OCI-LY7 (cell line): ENCODE measurements around the gene TRAM2. TPM values are rescaled to one million over a fixed set of nuclear protein-coding genes. Genes with fewer than 3 reads are reported as not detected.
A peak's percentile ranks its signal among the peaks of the same experiment; 100 is the strongest.

Source experiments
- BruUV-seq: library from RNA; stranded (reverse); fragments of 400-500 nt; replicated peaks from 2 replicates; lab custom pipeline; 2021; lab: Mats Ljungman, UMichigan
- CTCF ChIA-PET: fragments of 300-600 bp; sonication (Branson Sonifier 250); formaldehyde crosslinking; loops from one replicate; lab custom pipeline; 2022; ENCODE audit warnings: antibody characterized with exemption; ENCODE audit not compliant: unreplicated experiment; lab: Charles Lee
- POLR2A ChIA-PET: fragments of 300-600 bp; sonication (Branson Sonifier 250); formaldehyde crosslinking; loops from one replicate; lab custom pipeline; 2022; ENCODE audit warnings: antibody characterized with exemption; lab: Charles Lee
- DNase-seq: peaks from one replicate; pipeline ENCODE4 v3.0.0-alpha.2; 2015; ENCODE audit warnings: low spot score
- H2AFZ ChIP-seq: fragments of 200-600 bp; sonication (generic), shearing (Covaris generic); 2 replicates; pipeline ENCODE4 v1.6.1; 2014; ENCODE audit warnings: mild to moderate bottlenecking, antibody characterized with exemption, low read length, moderate library complexity
- H3K27ac ChIP-seq: fragments of 200-600 bp; sonication (generic); 2 replicates; pipeline ENCODE4 v1.5.1; 2014; ENCODE audit warnings: mixed run types, low read depth, mild to moderate bottlenecking, moderate library complexity, low read length, inconsistent platforms; ENCODE audit not compliant: poor library complexity, severe bottlenecking
- H3K36me3 ChIP-seq: fragments of 200-600 bp; sonication (generic); 2 replicates; pipeline ENCODE4 v1.6.1; 2014; ENCODE audit warnings: mild to moderate bottlenecking, antibody characterized with exemption, low read length, moderate library complexity, mixed read lengths; ENCODE audit not compliant: insufficient read depth
- H3K4me1 ChIP-seq: fragments of 200-600 bp; sonication (generic); 2 replicates; pipeline ENCODE4 v1.5.1; 2014; ENCODE audit warnings: mild to moderate bottlenecking, low read length; ENCODE audit not compliant: insufficient read depth, poor library complexity, severe bottlenecking
- H3K4me2 ChIP-seq: fragments of 200-600 bp; sonication (generic); 2 replicates; pipeline ENCODE4 v1.6.1; 2014; ENCODE audit warnings: mild to moderate bottlenecking, low read length
- H3K4me3 ChIP-seq: fragments of 200-600 bp; sonication (generic); 2 replicates; pipeline ENCODE4 v1.5.1; 2014; ENCODE audit warnings: mild to moderate bottlenecking, low read depth, low read length; ENCODE audit not compliant: poor library complexity, severe bottlenecking
- H3K79me2 ChIP-seq: fragments of 200-600 bp; sonication (generic); 2 replicates; pipeline ENCODE4 v1.6.1; 2016; ENCODE audit warnings: low read depth, mild to moderate bottlenecking, low read length, moderate library complexity, mixed read lengths; ENCODE audit not compliant: insufficient read depth
- H3K9me2 ChIP-seq: fragments of 200-600 bp; sonication (generic); 2 replicates; pipeline ENCODE4 v1.6.1; 2016; ENCODE audit warnings: mild to moderate bottlenecking, low read length, mixed read lengths; ENCODE audit not compliant: insufficient read depth
- H3K9me3 ChIP-seq: fragments of 200-600 bp; sonication (generic); 2 replicates; pipeline ENCODE4 v1.6.1; 2014; ENCODE audit warnings: mild to moderate bottlenecking, mixed run types, low read length, mixed read lengths
- H4K20me1 ChIP-seq: fragments of 200-600 bp; sonication (generic); 2 replicates; pipeline ENCODE4 v1.6.1; 2014; ENCODE audit warnings: mild to moderate bottlenecking, antibody characterized with exemption, low read length, moderate library complexity, mixed read lengths; ENCODE audit not compliant: insufficient read depth
- CTCF ChIP-seq: fragments of 200-600 bp; sonication (generic); conservative IDR thresholded peaks from 2 replicates; pipeline ENCODE4 v1.5.1; 2014; ENCODE audit warnings: mild to moderate bottlenecking, antibody characterized with exemption, low read length, moderate library complexity, mixed read lengths
- EZH2phosphoT487 ChIP-seq: fragments of 200-600 bp; sonication (generic); IDR thresholded peaks from 2 replicates; pipeline ENCODE4 v1.6.1; 2018; ENCODE audit warnings: low read depth, borderline replicate concordance, mild to moderate bottlenecking, mixed run types, antibody characterized with exemption, low read length, moderate library complexity, mixed read lengths
- intact Hi-C: fragments of 100-400 bp; cut with micrococcal nuclease; formaldehyde crosslinking; loops from one replicate; pipeline ENCODE4 v1.10.0; 2022; ENCODE audit not compliant: unreplicated experiment
- total RNA-seq, 2 experiments: library from RNA; depleted of rRNA in 1 of 2; stranded (reverse); fragments of >200 nt in 1 of 2; shearing (Covaris generic) in 1 of 2; gene quantifications; 2 replicates each; pipeline ENCODE4 v1.2.3, GENCODE V29; 2014 to 2022

TRAM2 gene
- total RNA-seq, 2 experiments from 2014 or later = 19.3 to 38.2 TPM

DNA sequence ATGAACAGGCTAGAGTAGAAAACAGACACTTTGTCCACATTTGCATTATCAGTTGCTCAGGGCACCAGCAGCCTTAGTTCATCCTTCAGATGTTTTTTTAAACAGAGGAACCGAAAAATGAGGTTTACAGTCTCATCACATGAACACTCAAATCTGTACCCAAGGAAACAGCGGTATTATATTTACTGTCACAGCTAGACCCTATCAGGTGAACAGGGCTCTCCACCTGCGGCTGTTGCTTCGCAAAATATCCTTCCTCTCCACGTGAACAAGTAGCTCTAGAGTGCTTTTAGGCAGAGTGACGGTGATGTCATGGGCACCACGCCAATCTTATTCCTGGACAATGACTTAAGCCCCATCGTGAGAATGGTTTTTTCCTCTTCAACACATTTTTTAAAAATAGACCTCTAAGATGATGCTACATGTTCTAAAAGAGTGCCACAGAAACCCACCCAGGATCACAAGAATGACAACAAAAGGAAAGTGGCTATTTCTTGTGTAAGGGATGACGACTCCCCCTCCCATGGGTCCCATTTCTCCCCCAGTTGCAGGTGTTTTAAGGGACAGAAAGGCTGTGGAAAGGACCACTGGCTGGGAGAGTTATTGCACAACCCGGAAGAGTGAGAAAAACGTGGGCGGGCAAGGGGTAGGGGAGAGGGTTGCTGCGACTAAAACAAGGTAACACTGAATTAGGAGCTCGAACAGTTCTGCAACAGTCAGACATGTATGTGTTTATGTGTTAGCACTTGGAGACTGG lies 79.0 kb downstream of the TRAM2 start:
- H3K4me2 ChIP-seq = peak overlapping the region; percentile 92
- ChIA-PET CTCF (interaction anchor here (0.6 to 2.2 kb wide), 3 partner anchors 11 to 78 kb away, joined by 3 to 9 read pairs (median 5); partner anchors contain the start of gene EFHC1), POLR2A (interaction anchor here (1.0 to 10.2 kb wide), 12 partner anchors 31 to 170 kb away, joined by 3 to 129 read pairs (median 4); partner anchors contain the start of genes EFHC1 and TRAM2)
- H3K4me3 ChIP-seq = peak overlapping the region; percentile 59
- intact Hi-C loops = loop anchor here (1.0 to 2.0 kb wide), 4 partner anchors 39 to 213 kb away; partner anchors contain the start of genes MCM3 and TRAM2
- no peaks in the 10 kb centered on the region for H3K79me2 ChIP-seq
- peaks cover 24% of the 10 kb centered on the region for H3K36me3 ChIP-seq
- BruUV-seq = TSS peak; percentile 63
- no peaks in the 10 kb centered on the region for H3K9me3 ChIP-seq
- TF ChIP-seq CTCF = no peak
- no peak for TF ChIP-seq EZH2phosphoT487
- H3K4me1 ChIP-seq = peaks cover 75% of the 10 kb centered on the region
- H3K9me2 ChIP-seq = no peaks in the 10 kb centered on the region
- peak; percentile 95 for DNase-seq
- no peaks in the 10 kb centered on the region for H4K20me1 ChIP-seq
- H2AFZ ChIP-seq = peak overlapping the region; percentile 60; the same call in 1 of the 2 replicates
- H3K27ac ChIP-seq = peak overlapping the region; percentile 99

GRCh38 chr6:52496631-52497030 lies 80.2 kb downstream of the TRAM2 start:
- H3K79me2 ChIP-seq = no peaks in the 10 kb centered on the region
- POLR2A ChIA-PET = interaction anchor here (0.8 to 10.2 kb wide), 12 partner anchors 11 to 166 kb away, joined by 3 to 129 read pairs (median 4); partner anchors contain the start of gene EFHC1
- intact Hi-C loops = loop anchor here (1.0 to 2.0 kb wide), 5 partner anchors 41 to 168 kb away; partner anchors contain the start of gene TRAM2
- peak overlapping the region; percentile 92 for H3K4me2 ChIP-seq
- H3K36me3 ChIP-seq = peaks cover 12% of the 10 kb centered on the region
- BruUV-seq = no TSS peak
- no peaks in the 10 kb centered on the region for H4K20me1 ChIP-seq
- CTCF ChIA-PET = interaction anchor here (0.8 to 2.9 kb wide), 6 partner anchors 12 to 165 kb away, joined by 3 to 13 read pairs (median 5); no protein-coding TSS in a partner anchor
- peak overlapping the region; percentile 99 for H3K27ac ChIP-seq
- peaks cover 87% of the 10 kb centered on the region for H3K4me1 ChIP-seq
- H3K9me3 ChIP-seq = no peaks in the 10 kb centered on the region
- H3K9me2 ChIP-seq = no peaks in the 10 kb centered on the region
- TF ChIP-seq EZH2phosphoT487 (no peak), CTCF (no peak)
- no peak overlapping the region; the same call in 1 of the 2 replicates for H2AFZ ChIP-seq
- peak overlapping the region; percentile 42 for H3K4me3 ChIP-seq
- DNase-seq = peak; percentile 58
